K562 (cell line): Measurements from ENCODE around the gene NSUN6. TPM values are rescaled to one million over a fixed set of nuclear protein-coding genes. Genes with fewer than 3 reads are reported as not detected.

Experiments used
- ARHGAP35 ChIP-seq: fragments of 450-650 bp; IDR thresholded peaks from 2 replicates; pipeline ENCODE4 v1.6.1; 2018; ENCODE audit not compliant: partially characterized antibody
- ARID2 ChIP-seq: fragments of 450-650 bp; IDR thresholded peaks from 2 replicates; pipeline ENCODE4 v1.6.1; 2017; ENCODE audit warnings: antibody characterized with exemption, mild to moderate bottlenecking
- ETV5 ChIP-seq: sonication (generic); formaldehyde crosslinking; IDR thresholded peaks from 2 replicates; pipeline ENCODE4 v1.4.0; 2020; ENCODE audit warnings: low read depth, mild to moderate bottlenecking, missing genetic modification reagents
- HDAC3 ChIP-seq: fragments of 450-650 bp; IDR thresholded peaks from 2 replicates; pipeline ENCODE4 v1.6.1; 2018; ENCODE audit warnings: borderline replicate concordance, mild to moderate bottlenecking, moderate library complexity; ENCODE audit not compliant: partially characterized antibody
- HNRNPK ChIP-seq: fragments of 200-400 bp; formaldehyde crosslinking; IDR thresholded peaks from one replicate; pipeline ENCODE4 v1.6.1; 2018; ENCODE audit warnings: mild to moderate bottlenecking, low read depth, low read length; ENCODE audit not compliant: poor library complexity, severe bottlenecking
- MCM2 ChIP-seq: fragments of 450-650 bp; IDR thresholded peaks from 2 replicates; pipeline ENCODE4 v1.6.1; 2017; ENCODE audit warnings: low read depth, mild to moderate bottlenecking
- MTA1 ChIP-seq: fragments of 450-650 bp; IDR thresholded peaks from 2 replicates; pipeline ENCODE4 v1.6.1; 2017; ENCODE audit warnings: borderline replicate concordance
- NEUROD1 ChIP-seq: fragments of 150-350 bp; IDR thresholded peaks from 2 replicates; pipeline ENCODE4 v1.6.1; 2014; ENCODE audit warnings: borderline replicate concordance, low read length, low read depth; ENCODE audit not compliant: partially characterized antibody
- NRF1 ChIP-seq, 2 experiments: fragments of 450-650 bp; IDR thresholded peaks in 1 of 2; conservative IDR thresholded peaks in 1 of 2; 2 replicates each; pipeline ENCODE4 v1.6.1; 2014; ENCODE audit warnings: mild to moderate bottlenecking in 2 of 2
- PCBP1 ChIP-seq: fragments of 200-400 bp; formaldehyde crosslinking; IDR thresholded peaks from 2 replicates; pipeline ENCODE4 v1.6.1; 2018; ENCODE audit warnings: mild to moderate bottlenecking, low read depth, low read length; ENCODE audit not compliant: poor library complexity, severe bottlenecking
- PHTF2 ChIP-seq: fragments of 250-450 bp; sonication (Bioruptor Pico); IDR thresholded peaks from 2 replicates; pipeline ENCODE4 v1.5.0; 2021; ENCODE audit warnings: mild to moderate bottlenecking
- POLR2AphosphoS2 ChIP-seq: IDR thresholded peaks from 2 replicates; pipeline ENCODE4 v1.6.1; 2012; ENCODE audit warnings: low read length, improper control_type of control experiment
- POLR3A ChIP-seq: IDR thresholded peaks from 2 replicates; pipeline ENCODE4 v1.6.1; 2011; ENCODE audit warnings: borderline replicate concordance, mild to moderate bottlenecking, moderate library complexity; ENCODE audit not compliant: insufficient read length, insufficient read depth; ENCODE audit errors: extremely low read depth
- PTBP1 ChIP-seq: fragments of 200-400 bp; formaldehyde crosslinking; IDR thresholded peaks from 2 replicates; pipeline ENCODE4 v1.6.1; 2017; ENCODE audit warnings: low read depth, low read length
- PTRF ChIP-seq: fragments of 450-650 bp; IDR thresholded peaks from 2 replicates; pipeline ENCODE4 v1.6.1; 2016; ENCODE audit warnings: mild to moderate bottlenecking, missing genetic modification characterization, missing compliant biosample characterization
- SMARCC2 ChIP-seq: fragments of 450-650 bp; IDR thresholded peaks from 2 replicates; pipeline ENCODE4 v1.6.1; 2017; ENCODE audit warnings: antibody characterized with exemption, moderate library complexity, mild to moderate bottlenecking, low read depth
- ZNF830 ChIP-seq: fragments of 250-450 bp; sonication (Bioruptor Pico); IDR thresholded peaks from 2 replicates; pipeline ENCODE4 v1.5.0; 2021; ENCODE audit warnings: mild to moderate bottlenecking
- polyA plus RNA-seq, 8 experiments: library from polyadenylated mRNA; depleted of rRNA in 4 of 8; stranded (reverse) in 5 of 8; unstranded in 3 of 8; fragments of >200 nt; fragmentation: Nextera tagmentation in 2 of 8; fragmentation: Illumina TruSeq in 1 of 8; extraction: Ambion mirVana in 2 of 8; extraction: Trizol in 1 of 8; gene quantifications; 2 replicates each; pipeline versions ENCODE4 v1.2.1 to v1.2.3, GENCODE V29; 2011 to 2014; ENCODE audit warnings: inconsistent platforms in 1 of 8, missing spikeins in 1 of 8
- total RNA-seq, 7 experiments: library from RNA; depleted of rRNA in 6 of 7; stranded (reverse); fragments of >200 nt in 6 of 7; fragmentation: Illumina TruSeq in 2 of 7; extraction: Trizol in 2 of 7; gene quantifications; 2 replicates each; pipeline versions ENCODE4 v1.2.1 to v1.2.3, GENCODE V29; 2011 to 2021; ENCODE audit warnings: low replicate concordance in 1 of 7
- TF ChIP-seq, protein P1 (sequence below): fragments of 250-450 bp; sonication (Bioruptor Pico); IDR thresholded peaks from 2 replicates; pipeline ENCODE4 v1.8.0; 2021; ENCODE audit warnings: borderline replicate concordance, mild to moderate bottlenecking, moderate library complexity; ENCODE audit not compliant: poor library complexity, severe bottlenecking
- TF ChIP-seq, protein P2 (sequence below): sonication (generic); formaldehyde crosslinking; IDR thresholded peaks from 2 replicates; pipeline ENCODE4 v1.5.0; 2020; ENCODE audit warnings: missing genetic modification reagents
- TF ChIP-seq, protein P3 (sequence below): fragments of 150-350 bp; conservative IDR thresholded peaks from 2 replicates; pipeline ENCODE4 v1.6.1; 2014; ENCODE audit warnings: low read length
- TF ChIP-seq, protein P4 (sequence below): fragments of 450-650 bp; conservative IDR thresholded peaks from 2 replicates; pipeline ENCODE4 v1.6.1; 2016; ENCODE audit warnings: missing genetic modification characterization, low read depth, mild to moderate bottlenecking, missing compliant biosample characterization, moderate library complexity
- TF ChIP-seq, protein P5 (sequence below): sonication (generic); formaldehyde crosslinking; IDR thresholded peaks from 2 replicates; pipeline ENCODE4 v1.8.0; 2022; ENCODE audit warnings: missing genetic modification reagents, mild to moderate bottlenecking, borderline replicate concordance

NSUN6 gene
- total and polyA plus RNA-seq, 9 of the 15 experiments (the other 6 are each of a cell fraction or from before 2014, with no cell fraction given) = 12.5 to 33.1 (median 24.2) TPM

DNA sequence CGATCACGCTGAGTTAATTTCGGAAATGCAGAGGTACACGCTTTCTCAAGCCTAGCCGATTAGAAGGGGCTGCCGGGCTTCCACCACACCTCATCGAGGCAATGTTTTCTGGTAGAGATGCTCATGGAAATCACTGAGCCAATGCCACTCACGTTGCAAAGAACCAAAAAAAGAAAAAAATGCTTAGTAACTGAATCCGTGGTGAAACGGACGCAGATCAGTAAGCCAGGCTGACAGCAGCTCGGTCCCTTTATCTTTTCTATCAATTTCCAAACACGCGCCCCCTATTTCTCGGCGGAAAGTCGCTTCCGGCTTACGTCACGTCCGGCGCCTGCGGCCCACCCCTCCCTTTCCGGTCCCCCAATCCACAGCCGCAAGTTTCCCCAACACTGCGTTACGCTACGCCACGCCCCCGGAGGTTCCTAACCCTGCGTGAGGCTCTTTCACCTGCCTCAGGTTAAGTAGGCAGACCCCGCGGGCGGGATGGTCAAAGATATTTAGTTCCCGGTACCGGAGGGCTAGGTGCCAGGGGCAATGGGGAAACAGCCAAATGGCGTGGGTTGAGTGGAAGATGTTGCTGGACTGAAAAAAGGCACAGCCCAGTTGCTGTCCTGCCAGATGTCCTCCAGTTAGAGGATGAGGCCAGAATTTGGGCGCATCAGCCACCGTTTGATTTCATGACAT, at the start of gene NSUN6 (continued):
- no peak for TF ChIP-seq ZNF830 (CRISPR knock-in tag)
- TF ChIP-seq, protein P1, sequence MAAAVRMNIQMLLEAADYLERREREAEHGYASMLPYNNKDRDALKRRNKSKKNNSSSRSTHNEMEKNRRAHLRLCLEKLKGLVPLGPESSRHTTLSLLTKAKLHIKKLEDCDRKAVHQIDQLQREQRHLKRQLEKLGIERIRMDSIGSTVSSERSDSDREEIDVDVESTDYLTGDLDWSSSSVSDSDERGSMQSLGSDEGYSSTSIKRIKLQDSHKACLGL (CRISPR knock-in tag) = no peak
- no peak for TF ChIP-seq PTRF (tag)
- TF ChIP-seq HNRNPK = no peak
- TF ChIP-seq NRF1 (conservative IDR thresholded peaks at IDR 0.05 in 1 of 2, IDR thresholded peaks at IDR 0.05 in 1 of 2) = peak; percentile 56 to 66; a peak in 3 of 4 replicates
- peak; percentile 97 for TF ChIP-seq MTA1
- TF ChIP-seq, protein P2, sequence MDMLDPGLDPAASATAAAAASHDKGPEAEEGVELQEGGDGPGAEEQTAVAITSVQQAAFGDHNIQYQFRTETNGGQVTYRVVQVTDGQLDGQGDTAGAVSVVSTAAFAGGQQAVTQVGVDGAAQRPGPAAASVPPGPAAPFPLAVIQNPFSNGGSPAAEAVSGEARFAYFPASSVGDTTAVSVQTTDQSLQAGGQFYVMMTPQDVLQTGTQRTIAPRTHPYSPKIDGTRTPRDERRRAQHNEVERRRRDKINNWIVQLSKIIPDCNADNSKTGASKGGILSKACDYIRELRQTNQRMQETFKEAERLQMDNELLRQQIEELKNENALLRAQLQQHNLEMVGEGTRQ (CRISPR knock-in tag) = no peak
- no peak for TF ChIP-seq NEUROD1
- TF ChIP-seq, protein P3, sequence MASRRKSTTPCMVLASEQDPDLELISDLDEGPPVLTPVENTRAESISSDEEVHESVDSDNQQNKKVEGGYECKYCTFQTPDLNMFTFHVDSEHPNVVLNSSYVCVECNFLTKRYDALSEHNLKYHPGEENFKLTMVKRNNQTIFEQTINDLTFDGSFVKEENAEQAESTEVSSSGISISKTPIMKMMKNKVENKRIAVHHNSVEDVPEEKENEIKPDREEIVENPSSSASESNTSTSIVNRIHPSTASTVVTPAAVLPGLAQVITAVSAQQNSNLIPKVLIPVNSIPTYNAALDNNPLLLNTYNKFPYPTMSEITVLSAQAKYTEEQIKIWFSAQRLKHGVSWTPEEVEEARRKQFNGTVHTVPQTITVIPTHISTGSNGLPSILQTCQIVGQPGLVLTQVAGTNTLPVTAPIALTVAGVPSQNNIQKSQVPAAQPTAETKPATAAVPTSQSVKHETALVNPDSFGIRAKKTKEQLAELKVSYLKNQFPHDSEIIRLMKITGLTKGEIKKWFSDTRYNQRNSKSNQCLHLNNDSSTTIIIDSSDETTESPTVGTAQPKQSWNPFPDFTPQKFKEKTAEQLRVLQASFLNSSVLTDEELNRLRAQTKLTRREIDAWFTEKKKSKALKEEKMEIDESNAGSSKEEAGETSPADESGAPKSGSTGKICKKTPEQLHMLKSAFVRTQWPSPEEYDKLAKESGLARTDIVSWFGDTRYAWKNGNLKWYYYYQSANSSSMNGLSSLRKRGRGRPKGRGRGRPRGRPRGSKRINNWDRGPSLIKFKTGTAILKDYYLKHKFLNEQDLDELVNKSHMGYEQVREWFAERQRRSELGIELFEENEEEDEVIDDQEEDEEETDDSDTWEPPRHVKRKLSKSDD = no peak
- TF ChIP-seq HDAC3 = no peak
- peak; percentile 86; the same call in 1 of the 2 replicates for TF ChIP-seq POLR2AphosphoS2
- peak; percentile 94 for TF ChIP-seq ETV5 (CRISPR knock-in tag)
- TF ChIP-seq ARID2 = no peak
- no peak for TF ChIP-seq SMARCC2
- no peak for TF ChIP-seq PTBP1
- TF ChIP-seq, protein P4, sequence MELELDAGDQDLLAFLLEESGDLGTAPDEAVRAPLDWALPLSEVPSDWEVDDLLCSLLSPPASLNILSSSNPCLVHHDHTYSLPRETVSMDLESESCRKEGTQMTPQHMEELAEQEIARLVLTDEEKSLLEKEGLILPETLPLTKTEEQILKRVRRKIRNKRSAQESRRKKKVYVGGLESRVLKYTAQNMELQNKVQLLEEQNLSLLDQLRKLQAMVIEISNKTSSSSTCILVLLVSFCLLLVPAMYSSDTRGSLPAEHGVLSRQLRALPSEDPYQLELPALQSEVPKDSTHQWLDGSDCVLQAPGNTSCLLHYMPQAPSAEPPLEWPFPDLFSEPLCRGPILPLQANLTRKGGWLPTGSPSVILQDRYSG (tag) = no peak
- no peak for TF ChIP-seq POLR3A
- TF ChIP-seq ARHGAP35 = no peak
- TF ChIP-seq, protein P5, sequence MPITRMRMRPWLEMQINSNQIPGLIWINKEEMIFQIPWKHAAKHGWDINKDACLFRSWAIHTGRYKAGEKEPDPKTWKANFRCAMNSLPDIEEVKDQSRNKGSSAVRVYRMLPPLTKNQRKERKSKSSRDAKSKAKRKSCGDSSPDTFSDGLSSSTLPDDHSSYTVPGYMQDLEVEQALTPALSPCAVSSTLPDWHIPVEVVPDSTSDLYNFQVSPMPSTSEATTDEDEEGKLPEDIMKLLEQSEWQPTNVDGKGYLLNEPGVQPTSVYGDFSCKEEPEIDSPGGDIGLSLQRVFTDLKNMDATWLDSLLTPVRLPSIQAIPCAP (CRISPR knock-in tag) = no peak
- TF ChIP-seq MCM2 = no peak
- no peak for TF ChIP-seq PHTF2 (CRISPR knock-in tag)
- no peak for TF ChIP-seq PCBP1
